ENCODE data around the gene ATRAID.

GRCh38 chr2:27218614-27219013, 6.8 kb downstream of the ATRAID start:
- TF ChIP-seq CTCF (IDR thresholded peaks at IDR 0.05; ENCODE audit: low read depth, low read length, missing input control): no peak
- TF ChIP-seq RAD21 (IDR thresholded peaks at IDR 0.05): no peak
- no peak for TF ChIP-seq MAX (IDR thresholded peaks at IDR 0.05)
- no peak for TF ChIP-seq REST (IDR thresholded peaks at IDR 0.05)
- TF ChIP-seq GABPA (IDR thresholded peaks at IDR 0.05 in 1 of 2, conservative IDR thresholded peaks at IDR 0.05 in 1 of 2): no peak
- no peak for TF ChIP-seq RXRA (IDR thresholded peaks at IDR 0.05)
